Fibroblast of skin of left biceps (primary cell): Measurements from ENCODE around the gene HOXA13.

Experiments used
- DNase-seq, 2 experiments: peaks; one replicate each; pipeline ENCODE4 v3.0.0-alpha.2; 2013; ENCODE audit warnings: low read depth in 2 of 2

Gene HOXA13

DNA sequence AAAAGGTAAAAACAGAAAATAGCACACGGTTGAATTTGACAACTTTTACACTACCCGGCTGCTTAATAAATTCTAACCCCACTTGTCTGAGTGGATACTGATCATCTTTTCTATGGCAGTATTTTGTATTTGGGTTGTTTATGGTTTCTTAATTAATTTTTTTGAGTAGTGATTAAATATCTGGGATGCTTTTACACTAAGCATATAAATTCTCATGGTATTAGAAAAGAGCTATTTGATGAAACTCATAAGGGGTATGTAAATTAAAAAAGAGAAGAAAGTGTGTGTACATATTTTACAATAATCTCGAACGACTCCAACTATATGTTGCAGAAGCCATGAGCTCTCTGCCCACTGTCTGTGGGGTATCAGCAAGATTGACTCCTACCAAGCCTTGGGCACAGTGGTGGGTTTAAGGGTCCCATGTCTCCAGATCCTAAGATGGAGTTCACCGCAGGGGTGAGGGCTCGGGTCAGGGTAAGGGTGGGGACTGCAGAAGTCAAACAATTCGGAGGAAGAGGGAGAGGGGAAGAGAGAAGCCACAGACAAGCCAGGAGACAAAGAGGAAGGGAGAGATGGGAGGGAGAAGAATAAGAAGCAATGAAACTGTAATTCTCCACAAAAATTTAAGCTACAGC is 7.6 kb upstream of the HOXA13 start:
- no peak for DNase-seq

DNA sequence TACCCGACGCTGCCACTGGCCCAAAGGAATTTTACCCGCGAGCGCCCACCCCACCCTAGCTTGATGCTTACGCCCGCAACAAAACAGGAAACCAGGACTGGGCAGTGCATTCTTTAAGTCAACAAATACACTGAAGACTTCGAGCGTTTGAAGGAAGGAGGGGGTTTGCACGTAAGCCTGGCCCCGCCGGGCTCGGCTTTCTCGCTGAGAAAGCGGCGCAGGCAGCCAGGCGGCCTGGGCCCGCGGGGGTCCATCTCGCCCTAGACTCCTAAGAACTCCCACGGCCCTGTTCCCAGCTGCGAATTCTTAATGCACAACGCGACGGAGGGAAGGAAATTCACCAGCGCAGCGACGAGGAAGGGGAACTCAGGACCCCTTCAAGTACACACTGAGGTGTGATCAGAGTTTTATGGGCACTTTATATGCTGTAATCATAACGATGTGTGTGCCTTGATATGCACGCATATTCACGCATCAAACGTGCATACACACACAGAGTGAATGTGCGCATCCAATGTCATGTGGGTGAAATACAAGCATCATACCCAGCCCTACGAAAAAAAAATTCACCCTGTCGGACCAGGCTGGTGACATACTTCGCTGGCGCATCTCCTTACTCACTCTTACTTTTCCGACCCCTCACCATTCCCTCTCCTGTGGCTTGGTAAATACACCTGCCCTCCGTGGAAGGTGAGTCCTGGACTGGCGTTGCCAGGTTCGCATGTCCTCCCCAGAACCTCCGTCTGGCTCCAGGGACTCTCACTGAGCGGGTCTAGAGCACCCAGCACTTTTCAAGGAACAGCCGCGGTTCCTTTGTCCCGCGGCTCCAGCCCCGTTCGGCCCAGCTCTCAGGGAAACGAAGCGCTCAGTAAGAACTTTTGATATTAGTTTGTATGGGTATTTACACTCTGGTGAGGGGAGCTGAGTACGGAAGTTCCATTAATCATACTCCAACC is 5.7 kb upstream of the HOXA13 start:
- no peak for DNase-seq

DNA sequence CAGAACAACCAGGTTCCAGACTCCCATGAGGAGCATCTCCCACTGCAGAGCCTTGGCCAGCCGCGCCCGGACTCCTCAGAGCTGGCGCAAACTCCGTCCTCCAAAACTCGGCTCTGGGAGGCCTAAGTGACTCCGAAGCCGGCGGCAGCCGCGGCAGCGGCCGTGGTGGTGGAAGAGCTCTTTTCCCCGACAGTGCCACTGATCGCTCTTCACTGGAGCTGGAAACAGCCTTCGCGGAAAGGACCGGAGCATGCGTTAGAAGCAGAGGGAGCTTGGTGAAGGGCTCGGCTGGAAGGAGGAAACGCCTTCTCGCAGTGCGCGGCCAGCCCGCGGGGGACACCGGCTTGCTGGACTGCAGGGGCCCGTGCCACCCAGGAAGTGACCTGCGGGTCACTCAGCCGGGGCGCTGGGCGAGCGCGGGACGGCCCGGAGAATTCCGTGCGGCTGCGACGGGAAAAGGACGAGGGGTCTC is 5.0 kb upstream of the HOXA13 start:
- no peak for DNase-seq

DNA sequence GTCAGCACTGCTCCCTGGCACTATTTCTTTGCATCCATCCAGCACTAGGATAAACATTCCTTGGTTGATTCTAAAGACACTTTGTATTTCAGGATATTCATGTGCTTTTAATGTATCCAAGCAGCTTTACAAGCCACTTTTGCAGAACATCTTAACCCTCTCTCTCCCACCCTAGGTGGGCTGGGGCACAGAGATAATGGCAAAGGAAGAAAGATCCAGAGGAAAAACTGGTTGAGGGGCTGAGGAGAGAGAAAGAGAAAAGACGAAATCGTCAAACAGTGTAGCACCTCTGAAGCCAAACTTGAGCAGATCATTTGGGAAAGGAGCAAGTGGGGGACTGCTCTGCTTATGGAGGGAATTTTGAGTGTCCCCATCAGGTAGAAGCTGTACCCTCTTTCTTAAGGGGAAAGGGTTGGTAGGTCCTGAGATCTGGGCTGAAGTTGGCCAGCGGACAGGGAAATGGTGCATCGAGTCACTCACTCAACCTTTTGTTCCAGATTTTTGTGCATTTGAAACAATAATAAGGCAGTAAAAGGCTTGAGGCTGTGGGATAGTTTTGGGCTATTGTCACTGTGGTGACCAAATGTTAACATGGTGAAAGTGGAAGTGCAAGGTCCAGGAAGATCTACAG is 4.2 kb upstream of the HOXA13 start:
- no peak for DNase-seq

DNA sequence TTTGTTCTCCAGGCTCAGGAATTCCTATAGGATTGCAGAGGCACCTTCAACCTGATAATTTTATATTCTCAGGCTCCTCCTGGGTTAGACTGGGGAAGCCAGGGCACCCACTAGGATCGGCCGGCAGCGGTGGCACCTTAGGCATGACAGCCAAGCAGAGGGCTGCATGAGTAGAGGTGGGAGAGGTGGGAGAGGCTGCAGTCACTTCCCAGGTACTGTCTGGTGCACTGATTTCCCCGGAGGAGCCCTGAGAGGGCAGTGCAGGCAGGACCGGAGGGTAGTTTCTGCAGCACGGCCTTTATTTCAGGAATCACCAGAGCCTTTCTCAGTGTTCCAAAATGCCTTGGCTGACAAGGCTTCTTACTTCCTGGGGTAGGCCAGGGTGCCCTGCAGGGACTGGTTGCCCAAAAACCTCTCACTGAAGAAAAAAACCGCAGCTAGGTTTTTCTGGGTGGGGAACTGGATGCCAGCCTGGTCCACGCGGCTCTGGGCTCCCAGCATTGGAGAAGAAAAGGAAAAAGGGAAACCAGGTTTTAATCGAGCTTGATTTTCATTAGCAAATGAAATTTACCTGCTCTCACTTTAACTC is 3.6 kb upstream of the HOXA13 start:
- DNase-seq = no peak

DNA sequence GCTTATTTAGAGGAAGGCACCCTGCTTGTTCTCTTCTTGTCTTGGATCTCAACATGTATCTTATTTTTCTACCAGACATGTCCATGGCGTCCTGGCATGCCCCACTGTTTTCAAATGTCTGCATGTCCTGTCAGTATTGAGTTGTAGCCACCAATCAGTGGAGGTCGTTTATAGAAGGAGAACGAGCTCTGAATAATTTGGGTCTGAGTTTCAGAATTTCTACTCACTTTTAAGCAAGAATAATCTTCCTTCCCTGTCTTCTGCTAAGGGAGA is 2.9 kb upstream of the HOXA13 start:
- no peak for DNase-seq

DNA sequence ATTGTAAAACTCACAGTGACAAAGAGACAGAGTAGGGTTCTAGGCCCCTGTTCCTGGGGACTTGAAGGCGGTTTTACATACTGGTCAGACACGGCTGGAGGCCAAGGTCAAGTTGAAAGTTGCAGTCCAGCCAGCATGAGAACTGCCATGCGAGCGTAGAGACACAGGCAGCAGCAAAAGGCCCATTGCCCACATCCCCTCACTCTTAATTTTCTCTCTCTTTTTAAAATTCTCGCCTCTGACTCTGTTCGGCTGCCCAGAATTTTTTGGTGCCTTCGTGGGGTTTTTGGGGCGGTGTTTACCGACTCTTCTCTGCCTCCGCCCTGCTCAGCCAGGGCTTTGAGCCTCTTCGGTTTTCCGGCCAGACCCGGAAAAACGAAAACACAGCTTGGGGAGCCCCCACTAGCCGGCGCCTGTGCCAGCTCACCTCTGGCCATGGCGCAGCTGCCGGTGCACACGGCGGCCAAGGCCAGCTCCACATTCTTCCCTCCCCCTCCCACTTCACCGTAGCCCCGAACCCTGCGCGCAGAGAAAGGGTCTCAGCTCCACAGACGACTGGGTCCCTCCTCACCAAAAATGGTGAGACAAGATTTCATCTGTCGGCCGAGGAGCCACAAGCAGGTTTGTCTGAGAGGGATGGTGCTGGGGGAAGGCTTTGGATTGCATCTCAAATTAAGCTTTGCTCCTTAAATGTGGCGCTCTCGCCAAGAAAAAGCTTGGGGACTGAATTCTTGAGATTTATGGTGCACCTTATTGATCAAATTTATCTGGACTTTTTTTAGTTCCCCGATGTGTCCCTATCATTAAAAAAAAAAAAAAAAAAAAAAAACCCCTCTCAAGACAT is 2.3 kb upstream of the HOXA13 start:
- no peak for DNase-seq

DNA sequence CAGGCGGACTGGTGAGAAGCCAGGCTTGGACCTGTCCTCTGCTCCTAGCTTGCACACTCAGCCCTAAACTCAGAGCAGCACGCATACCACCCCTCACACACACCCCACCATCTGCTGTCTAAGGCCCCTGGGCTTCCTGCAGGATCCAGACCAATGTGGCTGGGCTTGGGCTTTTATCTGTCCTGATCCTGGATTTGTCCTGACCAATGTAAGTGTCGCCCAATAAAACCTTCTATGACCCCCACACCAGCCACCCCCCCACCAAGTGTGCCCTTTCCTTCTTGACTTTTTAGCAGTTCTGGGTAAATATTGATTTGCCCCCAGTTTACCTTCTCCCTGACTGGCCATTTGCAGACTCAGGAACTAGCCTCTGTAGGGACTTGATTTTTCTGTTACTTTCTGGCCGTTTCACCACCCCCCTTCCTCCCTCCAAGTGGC is 1.7 kb upstream of the HOXA13 start:
- DNase-seq = no peak

DNA sequence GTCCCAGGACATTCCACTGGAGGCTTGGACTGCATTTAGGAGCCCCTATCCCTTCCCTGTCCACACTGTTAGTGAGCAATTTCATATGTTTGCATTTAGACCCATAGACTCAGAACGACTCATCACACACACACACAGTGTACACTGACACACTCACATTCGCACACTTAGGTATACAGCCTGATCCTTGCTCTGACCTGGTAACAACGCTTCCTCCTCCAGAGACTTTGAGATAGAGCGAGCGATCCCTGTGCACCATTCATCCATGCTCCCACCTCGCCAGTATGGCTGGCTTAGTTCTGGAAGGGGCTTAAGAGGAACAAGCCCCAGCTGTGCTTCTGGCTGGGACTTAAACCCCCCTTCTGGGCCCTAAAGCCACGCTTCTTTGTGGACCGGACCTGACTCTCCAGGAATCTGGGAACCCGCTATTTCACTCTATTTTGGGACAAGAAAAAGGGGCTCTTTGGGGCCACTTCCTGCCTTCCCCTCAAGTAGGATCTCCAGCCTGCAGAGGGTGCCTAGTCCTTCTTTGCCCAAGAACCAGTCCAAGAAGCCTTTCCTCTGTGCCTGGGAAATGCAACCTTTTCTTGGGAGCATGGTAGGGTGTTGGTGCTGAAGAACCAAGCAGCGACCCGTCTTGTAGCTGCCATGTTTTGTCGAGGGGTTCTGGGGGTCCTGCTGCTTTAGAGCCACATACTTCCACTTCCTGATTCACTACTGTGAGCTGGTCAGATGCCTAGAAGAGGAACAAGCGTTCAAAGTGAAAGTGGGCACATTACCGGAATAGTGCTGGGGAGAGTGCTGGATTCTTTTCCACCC is 1.1 kb upstream of the HOXA13 start:
- DNase-seq = no peak

DNA sequence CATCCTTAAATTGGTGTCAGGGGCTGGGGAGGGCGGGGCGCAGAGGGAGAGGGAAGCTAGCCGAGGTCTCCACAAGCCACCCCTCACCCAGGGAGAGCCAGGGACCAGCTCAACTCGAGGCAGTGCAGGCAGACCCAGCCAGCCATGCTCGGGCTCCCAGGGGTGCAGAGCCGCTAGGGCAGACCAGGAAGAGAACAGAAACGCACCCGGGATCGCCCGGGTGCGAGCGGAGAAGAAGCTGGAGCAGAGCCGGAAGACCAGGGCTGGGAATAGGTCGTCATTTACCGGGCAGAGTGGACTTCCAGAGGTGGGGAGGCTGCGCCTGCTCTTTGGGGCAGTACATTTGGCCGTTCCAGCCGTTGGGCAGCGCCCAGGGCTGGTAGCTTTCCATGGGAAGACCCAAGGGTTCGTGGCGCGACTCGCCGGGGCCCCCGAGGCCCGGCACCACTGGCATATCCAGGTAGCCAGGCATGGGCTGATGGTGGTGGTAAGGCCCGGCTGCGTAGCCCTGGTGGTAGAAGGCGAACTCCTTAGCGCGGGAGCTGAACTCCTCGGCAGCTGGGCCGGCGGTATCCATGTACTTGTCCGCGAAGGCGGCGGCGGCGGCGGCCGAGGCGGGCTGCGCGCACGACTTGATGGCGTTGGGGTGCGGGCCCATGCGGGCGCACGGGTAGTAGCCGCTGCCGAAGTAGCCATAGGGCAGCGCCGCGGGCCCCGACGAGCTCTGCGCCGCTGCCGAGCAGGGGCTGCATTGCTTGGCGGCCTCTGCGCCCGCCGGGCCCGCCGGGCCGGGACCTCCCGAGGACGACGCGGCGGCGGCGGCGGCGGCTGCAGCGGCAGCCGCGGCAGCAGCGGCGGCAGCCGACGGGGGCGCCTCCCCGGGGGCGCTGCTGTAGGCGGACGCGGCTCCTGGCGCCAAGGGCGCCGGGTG is 755 bp downstream of the HOXA13 start:
- DNase-seq = no peak

DNA sequence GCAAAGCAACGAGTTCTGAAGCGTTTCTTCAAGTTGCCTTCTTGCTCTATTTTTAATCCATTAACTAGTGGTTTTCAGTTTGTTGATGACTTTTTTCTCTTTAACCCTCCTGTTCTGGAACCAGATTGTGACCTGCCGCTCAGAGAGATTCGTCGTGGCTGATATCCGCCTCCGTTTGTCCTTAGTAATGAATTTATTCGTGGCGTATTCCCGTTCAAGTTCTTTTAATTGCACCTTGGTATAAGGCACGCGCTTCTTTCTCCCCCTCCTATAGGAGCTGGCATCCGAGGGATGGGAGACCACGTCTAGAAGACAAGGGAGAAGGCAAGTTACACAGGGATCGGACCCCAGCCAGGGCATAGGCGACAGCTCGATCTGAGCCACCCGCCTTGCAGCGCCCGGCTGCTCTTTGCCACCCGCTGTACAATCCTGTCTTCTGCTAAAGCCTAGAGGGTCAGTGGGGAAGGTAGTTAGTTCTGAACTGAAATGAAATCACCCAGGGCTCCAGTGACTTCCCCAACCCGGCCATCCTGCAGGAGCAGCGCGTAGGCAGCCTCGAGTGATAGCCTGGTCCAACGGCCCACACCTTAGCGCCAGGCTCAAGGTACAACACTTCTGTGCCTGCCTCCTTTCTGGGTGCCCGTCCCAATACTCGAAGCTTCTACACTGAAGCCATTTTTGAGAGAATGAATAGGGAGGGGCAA is 1.6 kb downstream of the HOXA13 start:
- DNase-seq = no peak

DNA sequence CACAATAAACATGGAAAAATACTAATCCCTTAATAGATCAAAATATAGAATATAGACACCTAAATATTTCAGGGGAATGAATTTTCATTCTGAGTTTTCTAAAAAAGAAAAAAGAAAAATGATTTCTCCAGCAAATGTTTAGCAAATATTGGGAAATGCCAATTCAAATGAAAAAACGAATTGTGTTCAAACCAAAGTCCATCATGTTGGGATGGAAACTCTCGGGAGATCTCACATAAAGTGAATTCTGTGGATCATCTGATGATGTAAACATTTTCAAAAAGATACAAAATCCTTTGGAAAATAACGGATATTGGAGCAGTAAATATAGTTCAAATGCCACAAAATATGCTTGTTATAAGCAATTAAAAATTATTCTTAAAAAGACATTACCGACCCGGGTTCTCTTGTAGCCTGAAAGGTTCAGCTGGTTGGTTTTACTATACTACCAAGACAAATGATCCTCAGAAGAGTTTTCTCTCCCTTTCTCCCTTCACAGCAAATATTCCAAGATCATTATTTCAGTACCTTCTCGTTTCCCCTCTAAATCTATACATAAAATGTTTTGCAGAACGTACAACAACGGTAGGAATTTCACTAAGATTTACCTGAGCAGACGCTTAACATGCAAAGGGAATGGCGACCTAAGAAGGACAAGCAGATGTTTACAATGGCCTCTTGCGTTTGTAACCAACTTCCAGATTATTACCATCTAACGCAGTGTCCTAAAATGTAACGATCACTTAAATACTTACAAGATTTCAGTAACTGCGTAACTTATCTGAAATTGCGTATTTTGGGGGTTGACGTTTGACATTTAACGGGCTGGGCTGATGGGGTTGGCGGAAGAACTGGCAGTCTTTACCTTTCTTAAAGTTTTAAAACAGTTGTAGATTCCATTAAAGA is 2.5 kb downstream of the HOXA13 start:
- DNase-seq = no peak

DNA sequence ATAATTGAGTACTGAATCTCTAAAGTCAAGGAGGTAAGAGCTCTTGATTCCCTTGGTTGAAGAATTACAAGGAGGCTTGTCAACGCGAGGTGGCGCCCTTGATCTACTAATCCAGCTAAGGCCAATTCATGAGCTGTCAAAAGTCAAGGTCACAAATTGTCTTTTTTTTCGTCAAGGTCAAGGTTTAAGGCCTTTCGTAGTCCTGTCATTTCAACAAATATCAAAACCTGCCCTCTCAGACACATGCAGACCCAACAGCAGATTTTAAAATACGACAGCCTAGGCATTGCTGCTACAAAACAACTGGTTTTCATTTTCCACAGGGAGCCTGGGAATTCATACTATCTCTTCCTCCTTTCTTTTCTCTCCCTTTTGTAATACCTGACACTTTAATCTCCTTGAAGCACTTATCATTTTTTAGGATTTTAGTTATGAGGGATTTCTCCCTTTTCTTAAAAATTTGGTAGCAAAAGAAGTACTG is 3.6 kb downstream of the HOXA13 start:
- DNase-seq = no peak

DNA sequence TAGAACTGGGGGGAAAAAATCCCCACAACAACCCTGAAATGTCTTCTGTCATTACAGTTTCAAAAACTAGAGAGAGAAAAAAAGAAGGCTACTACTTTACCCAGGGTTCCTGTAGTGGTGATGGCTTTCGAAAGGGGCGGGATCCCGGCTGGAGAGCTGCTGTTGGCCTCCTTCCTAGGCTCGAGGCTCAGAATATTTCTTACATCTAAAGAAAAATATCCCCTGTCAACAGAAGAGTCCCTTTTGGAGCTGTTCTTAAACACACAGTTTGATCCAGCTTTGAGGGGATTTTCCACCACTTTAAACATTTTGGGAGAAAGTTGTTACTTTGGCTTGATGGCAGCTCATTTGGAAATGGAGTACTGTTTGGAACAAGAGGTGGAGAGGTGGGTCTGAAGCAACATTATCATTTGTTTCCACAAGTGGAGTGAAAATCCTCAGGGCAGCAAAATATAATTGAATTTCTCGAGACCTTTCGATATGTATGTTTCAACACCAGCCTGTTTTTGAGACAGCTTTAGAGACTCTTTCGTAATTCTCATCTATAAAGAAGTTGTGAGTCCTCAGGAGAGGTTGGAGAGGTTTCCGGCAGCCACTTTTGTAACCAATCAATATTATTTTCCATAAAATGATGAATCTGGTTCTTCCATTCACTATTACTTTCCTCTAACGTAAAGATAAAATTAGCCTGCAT is 5.1 kb downstream of the HOXA13 start:
- no peak for DNase-seq

DNA sequence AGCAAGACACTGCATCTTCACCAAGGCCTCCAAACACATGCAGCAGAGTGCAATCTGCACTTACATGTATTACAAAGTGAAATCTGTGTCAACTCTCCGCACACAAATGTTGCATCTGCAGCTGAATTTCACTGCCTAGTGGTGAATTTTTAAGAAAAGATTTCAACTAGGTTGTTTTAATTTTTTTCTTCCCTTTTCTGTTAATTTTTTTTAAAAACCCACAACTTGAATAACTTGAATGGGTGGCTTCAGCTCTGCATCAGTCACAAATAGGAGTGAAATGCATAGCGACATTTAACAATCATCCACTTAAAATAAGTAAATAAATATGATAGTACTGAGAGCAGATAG is 5.9 kb downstream of the HOXA13 start:
- DNase-seq = no peak

DNA sequence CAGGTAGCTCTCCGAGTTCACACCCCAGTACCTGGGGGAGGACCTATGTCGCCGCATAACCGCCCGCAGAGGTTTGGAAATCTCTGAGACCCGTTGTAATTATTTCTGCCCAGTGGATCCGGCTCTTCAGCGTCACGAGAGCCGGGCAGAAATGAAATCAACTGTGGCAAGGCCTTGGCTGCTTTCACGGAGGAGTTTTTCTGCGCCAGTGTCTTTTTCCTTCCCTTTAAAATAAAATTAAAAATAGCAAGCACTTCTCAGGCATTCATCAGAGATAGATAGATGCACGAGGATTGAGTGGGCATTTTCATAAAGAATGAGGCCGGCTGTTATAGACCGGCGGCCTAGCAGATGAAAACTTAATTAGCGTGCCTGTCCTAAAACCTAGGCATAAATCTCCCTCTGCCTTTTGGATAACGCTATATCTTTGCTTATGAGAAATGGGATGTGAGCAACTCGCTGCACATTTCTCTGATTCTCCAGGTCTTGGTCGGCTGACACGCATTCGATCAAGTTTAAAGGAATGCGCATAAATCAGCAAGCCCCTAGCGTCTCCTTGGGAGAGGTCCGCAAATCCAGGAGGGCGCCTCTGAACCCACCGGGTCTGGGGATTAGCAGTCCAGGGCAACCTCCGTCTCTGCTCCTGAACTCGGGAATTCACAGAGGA is 6.4 kb downstream of the HOXA13 start:
- no peak for DNase-seq
